ENCODE measurements around the gene INSM1. TPM values are rescaled to one million over a fixed set of nuclear protein-coding genes. Genes with fewer than 3 reads are reported as not detected.

Gene INSM1
- total and polyA plus RNA-seq, 10 of the 15 experiments (the other 5 are each of a cell fraction or from before 2014, with no cell fraction given), result 0.03 to 0.11 (median 0.04) TPM; not detected in 7

DNA sequence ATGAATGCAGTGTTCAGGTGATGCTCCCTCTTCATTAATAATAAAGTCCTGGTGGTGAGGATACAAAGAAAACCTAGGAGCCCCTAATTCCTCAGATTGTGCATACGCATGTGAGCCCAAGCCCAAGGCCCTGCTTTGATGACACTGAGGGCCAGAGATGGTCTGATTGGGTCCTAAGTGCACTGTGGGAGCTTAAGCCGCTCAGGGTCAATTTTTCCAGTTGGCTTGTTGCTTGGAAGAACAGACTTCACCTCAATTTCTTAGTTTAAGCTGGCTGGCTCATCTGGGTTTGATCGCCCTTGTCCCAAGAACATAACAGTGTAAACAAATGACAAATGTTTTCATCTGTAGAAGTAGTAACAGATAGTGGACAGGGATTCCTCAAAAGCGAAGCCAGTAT is 41.4 kb downstream of the INSM1 start:
- ATAC-seq (no peak), DNase-seq (ENCODE audit: low read depth, low spot score) (no peak), FAIRE-seq (no peak)
- intact Hi-C loops (cut with micrococcal nuclease; ENCODE audit: unreplicated experiment), result no loop called here
- POLR2A ChIA-PET, result no interaction called here
- Histone ChIP-seq H3K27ac (ENCODE audit: control insufficient read depth, insufficient read depth) (no peak overlapping the region), H3K36me3 (ENCODE audit: control insufficient read depth in 2 of 2, insufficient read depth in 2 of 2, low read length in 1 of 2) (no peaks in the 10 kb centered on the region), H3K4me3 (no peak overlapping the region), H3K4me1 (ENCODE audit: control insufficient read depth, insufficient read depth, low read length) (no peaks in the 10 kb centered on the region), H3K27me3 (replicated peaks in 1 of 2; ENCODE audit: control insufficient read depth in 2 of 2, insufficient read depth in 2 of 2, low read length in 1 of 2) (no peaks in the 10 kb centered on the region), H3K4me2 (ENCODE audit: control insufficient read depth, insufficient read depth) (no peak overlapping the region), H3K9me3 (replicated peaks; ENCODE audit: control insufficient read depth, insufficient read depth, low read length) (no peaks in the 10 kb centered on the region), H4K20me1 (ENCODE audit: control insufficient read depth, insufficient read depth) (no peaks in the 10 kb centered on the region), H3K9ac (ENCODE audit: control insufficient read depth, insufficient read depth, low read length) (no peak overlapping the region), H2AFZ (ENCODE audit: control insufficient read depth, low read depth, low read length) (no peak overlapping the region), H3K79me2 (ENCODE audit: control insufficient read depth, insufficient read depth, low read length) (no peaks in the 10 kb centered on the region)
- no TSS peak for BruUV-seq (replicated peaks)
- no peak for TF ChIP-seq EED (IDR thresholded peaks at IDR 0.05; ENCODE audit: low read depth)
- RAD21 ChIA-PET (ENCODE audit: unreplicated experiment), result no interaction called here
- CTCF ChIA-PET, result interaction anchor here (1.8 to 2.4 kb wide), 2 partner anchors 7 to 10 kb away, joined by 4 to 8 read pairs; no protein-coding TSS in a partner anchor
- SMC1A ChIA-PET (ENCODE audit: uncharacterized antibody, unreplicated experiment), result interaction anchor here (1.6 kb wide), 1 partner anchor 26 kb away, joined by 3 read pairs; no protein-coding TSS in a partner anchor
- in situ Hi-C loops (cut with MboI), result no loop called here
- 92% methylated on average over 4 of the region's 4 CpGs for WGBS (ENCODE audit: insufficient coverage, insufficient replicate concordance, low lambda C conversion rate, missing lambda C conversion rate)

DNA sequence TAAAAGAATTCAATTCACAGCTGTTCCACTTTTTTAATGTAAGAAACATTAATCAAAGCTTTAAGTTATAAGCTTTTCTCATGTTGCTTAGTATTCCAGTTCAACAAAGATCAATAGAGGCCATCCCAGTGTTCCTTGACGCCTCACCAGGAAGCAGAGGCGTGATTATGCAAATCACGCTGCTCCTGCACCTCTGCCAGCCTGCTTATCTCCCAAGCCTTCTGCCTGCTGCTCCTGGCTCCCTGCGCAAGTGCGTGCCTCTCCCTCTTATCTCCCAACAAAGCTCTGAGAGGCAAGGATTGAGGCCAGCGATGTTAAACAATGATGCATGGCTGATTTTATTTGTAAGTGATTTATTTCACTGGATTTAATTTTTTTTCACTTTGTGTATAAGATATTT is 42.8 kb downstream of the INSM1 start:
- no peak for TF ChIP-seq YBX1 (IDR thresholded peaks at IDR 0.05)
- TF ChIP-seq SP1 (IDR thresholded peaks at IDR 0.05; ENCODE audit: low read depth, low read length), result no peak
- TF ChIP-seq TAF1 (IDR thresholded peaks at IDR 0.05; ENCODE audit: borderline replicate concordance, low read depth, low read length), result no peak
- TF ChIP-seq IKZF2 (IDR thresholded peaks at IDR 0.05), result no peak
- no peak for TF ChIP-seq JUND (IDR thresholded peaks at IDR 0.05; ENCODE audit: low read depth, low read length)
- TF ChIP-seq WRNIP1 (IDR thresholded peaks at IDR 0.05; ENCODE audit: borderline replicate concordance, low read depth, low read length), result no peak
- TF ChIP-seq BRCA1 (IDR thresholded peaks at IDR 0.05; ENCODE audit: low read depth, low read length), result no peak
- no peak for TF ChIP-seq HCFC1 (IDR thresholded peaks at IDR 0.05; ENCODE audit: low read length)
- no peak for TF ChIP-seq RFX5 (IDR thresholded peaks at IDR 0.05; ENCODE audit: low read depth, low read length)
- TF ChIP-seq MEF2B (IDR thresholded peaks at IDR 0.05; ENCODE audit: partially characterized antibody, poor library complexity, severe bottlenecking), result no peak
- ChIA-PET POLR2A (no interaction called here), CTCF (interaction anchor here (2.4 kb wide), 1 partner anchor 8 kb away, joined by 8 read pairs; no protein-coding TSS in a partner anchor), RAD21 (ENCODE audit: unreplicated experiment) (no interaction called here), SMC1A (ENCODE audit: uncharacterized antibody, unreplicated experiment) (interaction anchor here (1.2 to 1.6 kb wide), 3 partner anchors 13 to 45 kb away, joined by 3 to 4 read pairs (median 3); no protein-coding TSS in a partner anchor)
- ATAC-seq (no peak), DNase-seq (ENCODE audit: low read depth, low spot score) (no peak), FAIRE-seq (no peak)
- no peak overlapping the region for H2AFZ ChIP-seq (ENCODE audit: control insufficient read depth, low read depth, low read length)
- BruUV-seq (replicated peaks), result no TSS peak
- no peaks in the 10 kb centered on the region for H3K9me3 ChIP-seq (replicated peaks; ENCODE audit: control insufficient read depth, insufficient read depth, low read length)
- no peaks in the 10 kb centered on the region for H3K4me1 ChIP-seq (ENCODE audit: control insufficient read depth, insufficient read depth, low read length)
- no peak overlapping the region for H3K4me3 ChIP-seq
- H3K9ac ChIP-seq (ENCODE audit: control insufficient read depth, insufficient read depth, low read length), result no peak overlapping the region
- intact Hi-C loops (cut with micrococcal nuclease; ENCODE audit: unreplicated experiment), result no loop called here
- in situ Hi-C loops (cut with MboI), result no loop called here
- no peak overlapping the region for H3K4me2 ChIP-seq (ENCODE audit: control insufficient read depth, insufficient read depth)
- no peaks in the 10 kb centered on the region for H3K36me3 ChIP-seq (ENCODE audit: control insufficient read depth in 2 of 2, insufficient read depth in 2 of 2, low read length in 1 of 2)
- no peaks in the 10 kb centered on the region for H4K20me1 ChIP-seq (ENCODE audit: control insufficient read depth, insufficient read depth)
- H3K27ac ChIP-seq (ENCODE audit: control insufficient read depth, insufficient read depth), result no peak overlapping the region
- no peaks in the 10 kb centered on the region for H3K27me3 ChIP-seq (replicated peaks in 1 of 2; ENCODE audit: control insufficient read depth in 2 of 2, insufficient read depth in 2 of 2, low read length in 1 of 2)
- H3K79me2 ChIP-seq (ENCODE audit: control insufficient read depth, insufficient read depth, low read length), result no peaks in the 10 kb centered on the region
- WGBS (ENCODE audit: insufficient coverage, insufficient replicate concordance, low lambda C conversion rate, missing lambda C conversion rate), result 76% methylated on average over 6 of the region's 6 CpGs

All from GM12878 (cell line).